Measurements from ENCODE around the gene PRODH. TPM values are rescaled to one million over a fixed set of nuclear protein-coding genes. Genes with fewer than 3 reads are reported as not detected.
"Not testable (repeated sequence)": the region's sequence is repeated elsewhere in the genome, so short reads cannot be mapped to it uniquely, and the experiment has no call there.

Gene PRODH
- polyA plus RNA-seq, 1 donor, result 12.3 TPM

- DNase-seq (ENCODE audit: low read depth), result not testable (repeated sequence)
These were observed 18.4 kb upstream of the PRODH start for GRCh38 chr22:18954303-18954989.

- DNase-seq (ENCODE audit: low read depth), result not testable (repeated sequence)
These were observed 17.0 kb upstream of the PRODH start for GRCh38 chr22:18953128-18953527.

- DNase-seq (ENCODE audit: low read depth), result no peak
These were observed 15.9 kb upstream of the PRODH start for GRCh38 chr22:18952022-18952421.

GRCh38 chr22:18950141-18950540 lies 14.0 kb upstream of the PRODH start:
- DNase-seq (ENCODE audit: low read depth), result no peak

GRCh38 chr22:18947905-18948304 lies 11.8 kb upstream of the PRODH start:
- no peak for DNase-seq (ENCODE audit: low read depth)

- DNase-seq (ENCODE audit: low read depth), result not testable (repeated sequence)
These were observed 11.0 kb upstream of the PRODH start for GRCh38 chr22:18947105-18947504.

GRCh38 chr22:18938691-18939090 lies 2.6 kb upstream of the PRODH start:
- DNase-seq (ENCODE audit: low read depth), result not testable (repeated sequence)

GRCh38 chr22:18934688-18935087 lies 1.4 kb downstream of the PRODH start:
- DNase-seq (ENCODE audit: low read depth), result not testable (repeated sequence)

GRCh38 chr22:18933914-18934313 lies 2.2 kb downstream of the PRODH start:
- DNase-seq (ENCODE audit: low read depth), result no peak

GRCh38 chr22:18931905-18932652 lies 4.0 kb downstream of the PRODH start:
- DNase-seq (ENCODE audit: low read depth), result no peak

GRCh38 chr22:18929459-18929858 lies 6.6 kb downstream of the PRODH start:
- DNase-seq (ENCODE audit: low read depth), result no peak

- DNase-seq (ENCODE audit: low read depth), result no peak
These were observed 8.5 kb downstream of the PRODH start for GRCh38 chr22:18927573-18927972.

- DNase-seq (ENCODE audit: low read depth), result no peak
These were observed 9.1 kb downstream of the PRODH start for GRCh38 chr22:18927020-18927419.

GRCh38 chr22:18925368-18926064 lies 10.6 kb downstream of the PRODH start:
- no peak for DNase-seq (ENCODE audit: low read depth)

- DNase-seq (ENCODE audit: low read depth), result not testable (repeated sequence)
These were observed 15.7 kb downstream of the PRODH start for GRCh38 chr22:18920257-18920902.

GRCh38 chr22:18917818-18918217 lies 18.3 kb downstream of the PRODH start:
- DNase-seq (ENCODE audit: low read depth), result not testable (repeated sequence)

GRCh38 chr22:18915550-18915949 lies 20.5 kb downstream of the PRODH start:
- DNase-seq (ENCODE audit: low read depth), result not testable (repeated sequence)

- not testable (repeated sequence) for DNase-seq (ENCODE audit: low read depth)
These were observed 21.5 kb downstream of the PRODH start for GRCh38 chr22:18914558-18914957.

GRCh38 chr22:18912264-18912946 lies 23.7 kb downstream of the PRODH start:
- DNase-seq (ENCODE audit: low read depth), result not testable (repeated sequence)

- DNase-seq (ENCODE audit: low read depth), result not testable (repeated sequence)
These were observed 24.6 kb downstream of the PRODH start for GRCh38 chr22:18911535-18911934.

GRCh38 chr22:18909556-18909955 lies 26.5 kb downstream of the PRODH start:
- DNase-seq (ENCODE audit: low read depth), result no peak
